GM21619 (cell line): ENCODE data around the gene CACNA2D1.

Experiments
- ATAC-seq: cut with Tn5 transposase; IDR thresholded peaks from one replicate; pipeline ENCODE4 v1.9.1; 2021; ENCODE audit not compliant: unreplicated experiment

Gene CACNA2D1

DNA sequence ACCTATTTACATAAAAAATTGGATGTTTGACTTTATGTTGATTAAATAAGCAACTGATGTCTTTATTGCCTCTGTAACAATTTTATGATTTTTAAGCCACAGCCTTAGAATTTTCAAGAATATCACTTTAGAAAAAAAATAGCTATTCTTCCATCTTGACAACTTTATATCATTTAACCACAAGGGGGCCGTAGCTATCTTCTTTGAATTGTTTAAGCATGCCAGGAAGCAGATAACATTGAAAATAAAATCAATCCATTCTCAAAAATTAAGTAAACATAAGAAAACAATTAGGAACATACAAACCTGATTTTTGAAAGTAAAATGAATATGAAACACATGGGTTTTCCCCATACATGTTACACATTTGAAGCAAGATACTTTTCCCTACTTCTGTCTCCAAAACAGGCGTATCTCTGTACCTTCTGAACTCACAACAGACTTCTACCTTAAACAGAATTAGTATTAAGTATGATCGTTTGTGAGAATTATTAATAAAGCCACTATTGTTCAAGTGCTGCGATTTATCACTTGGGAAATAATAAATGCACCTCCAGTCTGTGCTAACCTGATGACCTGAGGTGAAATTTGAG, 209.0 kb downstream of the CACNA2D1 start:
- no peak for ATAC-seq

DNA sequence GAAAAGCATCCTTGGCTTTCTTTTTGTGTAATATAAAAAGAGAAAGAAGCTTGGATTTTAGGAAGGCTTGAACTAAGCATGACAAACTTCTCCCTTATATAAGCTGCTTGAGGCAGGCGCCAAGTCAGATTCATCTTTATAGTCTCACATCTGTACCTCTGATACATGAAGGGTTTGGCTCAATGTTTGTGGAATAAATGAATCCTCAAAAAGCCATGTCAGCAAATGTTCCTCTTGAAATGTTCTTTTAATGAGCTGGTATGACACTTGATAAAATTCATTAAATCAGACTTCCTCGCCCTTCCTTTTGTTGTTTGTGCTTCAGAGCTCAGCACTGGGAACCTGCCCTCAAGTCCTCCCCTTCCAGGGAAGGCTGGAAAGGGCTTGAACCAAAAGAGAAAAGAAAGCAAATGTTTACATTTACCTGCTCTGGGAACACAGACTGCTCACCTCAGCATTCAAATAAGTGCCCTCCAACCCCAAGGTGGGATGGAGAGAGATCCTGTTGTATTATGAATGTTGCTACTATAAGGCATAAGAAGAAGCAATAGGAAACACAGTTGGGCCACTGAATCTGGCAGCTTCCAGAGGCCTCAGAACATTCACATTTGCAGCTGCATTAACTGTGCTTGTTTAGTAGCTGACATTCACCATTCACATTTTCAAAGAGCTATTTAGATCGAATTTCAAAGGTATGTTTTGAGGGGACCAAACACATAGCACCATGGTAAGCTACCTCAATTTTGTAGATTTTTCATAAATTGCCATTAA, 212.6 kb downstream of the CACNA2D1 start:
- no peak for ATAC-seq

DNA sequence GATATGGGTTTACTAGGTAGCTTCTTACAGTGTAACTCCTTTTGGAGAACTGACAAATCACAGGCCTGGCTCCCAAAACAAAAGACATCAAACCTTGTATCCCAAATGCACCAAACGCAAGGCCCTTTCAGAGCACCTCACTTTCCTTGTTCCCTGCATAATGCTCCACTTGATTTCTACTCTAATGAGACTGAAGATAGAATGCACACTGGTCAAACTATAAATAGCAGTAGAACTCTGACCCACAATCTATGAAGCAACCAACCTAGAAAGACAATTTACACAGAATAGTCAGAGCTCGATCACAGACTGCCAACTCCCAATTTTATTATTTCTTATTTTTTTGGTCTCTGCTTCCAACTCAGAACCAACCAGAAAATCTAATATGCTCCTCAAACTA, 214.4 kb downstream of the CACNA2D1 start:
- ATAC-seq: no peak

DNA sequence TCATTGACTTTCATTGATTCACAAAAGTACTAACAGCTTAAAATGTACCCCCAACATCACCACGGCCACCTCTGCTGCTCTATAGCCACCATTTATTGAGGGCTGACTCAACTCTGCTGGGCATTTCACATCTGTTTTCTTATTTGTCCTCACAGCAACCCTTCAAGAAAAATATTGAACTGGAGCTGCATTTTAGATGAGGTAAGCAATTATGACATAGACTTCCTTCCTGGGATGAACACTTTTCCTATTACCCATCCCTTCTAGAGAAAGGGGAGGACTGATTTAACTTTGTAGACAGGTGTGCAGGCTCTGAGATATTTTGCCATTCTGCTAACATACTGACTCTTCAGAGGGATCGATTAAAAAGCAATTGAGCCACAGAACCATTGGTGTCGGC, 217.4 kb downstream of the CACNA2D1 start:
- no peak for ATAC-seq

DNA sequence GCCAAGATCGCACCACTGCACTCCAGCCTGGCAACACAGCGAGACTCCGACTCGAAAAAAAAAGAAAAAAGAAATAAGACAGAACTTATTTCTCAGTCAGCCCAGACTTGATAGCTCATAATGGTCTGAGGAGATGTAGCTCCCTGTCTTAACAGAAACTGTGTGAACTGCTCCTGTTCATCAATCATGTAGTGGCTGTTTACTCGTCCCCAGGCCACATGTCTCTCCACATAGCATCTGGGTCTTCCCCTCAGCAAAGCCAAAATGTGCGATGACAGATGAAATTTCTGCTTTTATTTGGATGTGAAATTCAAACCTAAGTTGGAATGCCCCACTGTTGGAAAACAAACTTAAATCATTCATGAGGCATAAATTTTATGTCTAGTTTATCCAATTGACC, 219.0 kb downstream of the CACNA2D1 start:
- no peak for ATAC-seq

DNA sequence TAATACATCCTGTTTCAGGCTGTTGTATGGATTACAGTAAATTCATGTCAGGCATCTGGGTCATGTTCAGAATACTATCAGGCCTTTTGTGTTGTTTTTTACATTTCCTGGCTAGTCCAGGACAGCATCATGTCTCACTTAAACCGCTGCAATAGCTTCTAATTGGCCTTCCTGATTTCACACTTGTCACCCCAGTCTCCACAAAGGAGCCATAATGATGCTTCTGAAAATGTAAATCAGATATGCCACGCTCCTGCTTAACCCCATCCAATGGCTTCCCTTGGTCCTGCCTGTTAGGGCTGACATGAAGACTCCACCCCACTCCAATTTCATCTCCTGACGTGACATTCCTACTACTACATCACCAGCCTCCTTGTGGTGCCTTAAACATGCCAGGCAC, 220.0 kb downstream of the CACNA2D1 start:
- no peak for ATAC-seq

DNA sequence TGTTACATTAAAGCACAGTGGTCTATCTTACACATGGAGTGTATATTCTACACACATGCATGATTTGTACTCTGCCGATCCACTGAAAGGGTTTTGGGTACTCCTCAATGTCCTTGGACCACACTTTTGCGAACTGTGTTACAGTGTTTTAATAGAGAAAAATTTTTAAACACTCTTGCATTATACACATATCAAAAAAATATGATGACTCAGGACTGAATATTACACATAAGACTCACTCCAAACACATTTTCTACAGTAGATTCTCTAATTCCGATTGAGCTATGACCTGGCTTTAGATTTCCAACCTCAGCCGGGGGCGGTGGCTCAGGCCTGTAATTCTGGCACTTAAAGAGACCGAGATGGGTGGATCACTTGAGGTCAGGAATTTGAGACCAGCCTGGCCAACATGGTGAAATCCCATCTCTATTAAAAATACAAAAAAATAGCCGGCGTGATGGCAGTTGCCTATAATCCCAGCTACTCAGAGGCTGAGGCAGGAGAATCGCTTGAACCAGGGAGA, 222.4 kb downstream of the CACNA2D1 start:
- ATAC-seq: no peak

DNA sequence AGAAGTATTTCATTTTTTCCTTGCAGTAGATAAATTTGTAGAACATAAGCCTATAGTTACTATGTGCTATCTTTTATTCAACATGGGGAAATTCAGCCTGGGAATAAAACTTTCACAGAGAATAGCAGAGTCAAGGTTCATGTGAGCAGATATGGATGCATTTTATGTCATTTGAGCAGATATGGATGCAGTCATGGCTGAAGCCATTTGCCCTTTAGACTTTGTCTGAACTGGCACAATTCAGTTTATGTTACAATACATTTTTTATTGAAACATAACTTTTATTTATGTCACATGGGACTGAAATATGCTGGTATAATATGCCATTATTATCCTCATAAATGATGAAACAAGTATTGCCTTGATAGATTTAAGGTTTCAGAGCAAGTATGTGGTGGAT, 231.1 kb downstream of the CACNA2D1 start:
- no peak for ATAC-seq

DNA sequence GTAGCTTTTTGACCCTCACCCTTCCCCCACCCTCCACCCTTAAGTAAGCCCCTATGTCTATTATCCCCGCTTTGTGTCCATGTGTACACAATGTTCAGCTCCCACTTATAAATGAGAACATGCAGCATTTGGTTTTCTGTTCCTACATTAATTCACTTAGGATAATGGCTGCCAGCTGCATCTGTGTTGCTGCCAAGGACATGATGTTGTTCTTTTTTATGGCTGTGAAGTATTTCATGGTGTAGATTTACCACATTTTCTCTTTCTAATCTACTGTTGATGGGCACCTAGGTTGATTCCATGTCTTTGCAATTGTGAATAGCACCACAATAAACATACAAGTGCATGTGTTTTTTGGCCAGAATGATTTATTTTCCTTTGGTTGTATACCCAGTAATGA, 232.2 kb downstream of the CACNA2D1 start:
- no peak for ATAC-seq

DNA sequence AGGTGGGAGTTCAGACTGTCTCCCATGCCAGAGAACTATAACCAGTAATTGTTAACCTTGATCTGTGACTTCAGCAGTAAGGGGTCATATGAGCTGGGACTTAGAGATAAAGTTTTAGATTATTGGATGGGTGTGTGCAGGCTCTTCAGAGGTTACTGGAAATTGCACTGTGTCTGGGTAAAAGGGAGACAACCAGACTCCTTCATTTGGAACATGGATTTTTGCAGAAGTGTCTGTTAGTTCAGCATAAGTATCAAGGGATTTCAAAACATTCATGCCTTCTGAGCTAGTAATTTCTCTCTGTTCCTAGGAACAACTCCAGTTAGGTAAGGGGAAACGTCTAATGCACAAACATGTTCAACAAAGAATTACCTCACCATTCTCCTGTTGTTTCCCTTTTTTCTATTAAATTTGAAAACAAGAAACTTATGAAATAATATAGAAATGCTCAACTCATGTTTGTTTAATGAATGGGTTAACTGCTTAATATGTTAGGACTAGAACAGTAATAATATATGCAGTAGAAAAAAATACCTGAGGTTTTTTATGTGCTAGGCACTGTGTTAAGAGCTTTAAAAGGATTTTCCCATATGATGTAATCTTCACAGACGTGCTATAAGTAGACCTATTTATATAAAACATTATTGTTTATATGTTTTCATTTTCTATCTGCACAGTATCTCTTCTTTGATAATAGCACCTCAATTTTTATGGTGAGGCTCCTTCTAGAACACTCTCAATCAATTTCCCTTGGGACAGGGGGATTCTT, 233.0 kb downstream of the CACNA2D1 start:
- ATAC-seq: no peak

DNA sequence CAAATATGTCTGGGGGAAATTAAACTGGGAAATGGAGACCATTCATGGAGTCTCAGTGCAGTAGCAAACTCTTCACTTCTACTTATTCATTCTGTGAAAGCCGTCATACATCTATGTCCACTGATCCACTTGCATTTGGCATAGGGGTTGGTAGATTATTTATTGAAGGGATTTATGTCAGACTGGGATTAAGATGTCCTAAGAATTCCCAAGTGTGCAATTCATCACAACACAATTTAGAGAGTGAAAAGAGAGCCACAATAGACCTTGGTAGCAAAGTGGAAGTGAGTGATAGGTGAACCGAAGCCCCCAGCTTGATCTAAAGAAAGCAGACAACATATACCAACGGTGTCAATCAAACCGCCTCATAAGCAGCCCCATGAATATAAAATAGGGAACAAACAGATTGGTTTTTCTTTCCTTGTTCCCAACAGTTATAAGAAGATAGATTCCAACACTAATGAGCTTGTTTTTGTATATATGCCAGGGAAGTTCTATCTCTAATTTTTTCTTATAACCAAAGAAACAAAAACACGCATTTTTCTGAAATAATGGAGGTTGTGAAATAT, 234.3 kb downstream of the CACNA2D1 start:
- no peak for ATAC-seq

DNA sequence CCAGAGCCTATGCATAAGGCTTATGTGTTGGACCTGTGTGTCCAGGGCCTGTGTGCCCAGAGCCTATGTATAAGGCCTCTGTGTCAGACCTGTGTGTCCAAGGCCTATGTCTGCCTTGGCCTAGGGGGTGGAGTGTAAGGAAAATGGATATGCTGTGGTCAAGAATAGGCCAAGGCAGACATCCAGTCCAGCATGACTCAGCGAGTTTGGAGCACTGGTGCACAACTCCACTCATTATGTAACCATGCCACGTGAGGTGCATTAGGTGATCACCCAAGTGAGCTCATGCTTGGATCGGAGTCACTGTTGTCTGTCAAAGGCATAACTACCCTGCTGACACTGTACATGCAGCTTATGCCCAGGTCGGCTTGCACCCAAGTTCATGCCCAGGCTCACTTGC, 238.9 kb downstream of the CACNA2D1 start:
- ATAC-seq: no peak

DNA sequence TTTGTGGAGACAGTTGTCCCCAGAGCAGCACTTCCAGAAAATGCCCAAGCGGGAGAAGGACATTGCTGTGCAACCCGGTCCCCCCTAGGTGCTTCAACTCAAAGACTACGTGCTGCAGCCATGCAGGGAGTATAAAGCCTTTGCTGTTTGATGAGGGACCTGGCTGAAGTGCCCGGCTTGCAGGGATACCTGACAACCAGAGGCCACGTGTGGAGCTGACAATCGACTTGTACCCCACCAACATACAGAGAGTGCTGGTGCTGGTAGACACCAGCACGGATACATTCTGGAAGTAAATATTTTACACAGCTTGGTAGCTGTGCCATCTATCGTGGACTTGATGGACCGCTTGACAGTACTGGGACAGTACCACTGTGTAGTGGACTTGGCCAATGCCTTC, 240.6 kb downstream of the CACNA2D1 start:
- no peak for ATAC-seq

DNA sequence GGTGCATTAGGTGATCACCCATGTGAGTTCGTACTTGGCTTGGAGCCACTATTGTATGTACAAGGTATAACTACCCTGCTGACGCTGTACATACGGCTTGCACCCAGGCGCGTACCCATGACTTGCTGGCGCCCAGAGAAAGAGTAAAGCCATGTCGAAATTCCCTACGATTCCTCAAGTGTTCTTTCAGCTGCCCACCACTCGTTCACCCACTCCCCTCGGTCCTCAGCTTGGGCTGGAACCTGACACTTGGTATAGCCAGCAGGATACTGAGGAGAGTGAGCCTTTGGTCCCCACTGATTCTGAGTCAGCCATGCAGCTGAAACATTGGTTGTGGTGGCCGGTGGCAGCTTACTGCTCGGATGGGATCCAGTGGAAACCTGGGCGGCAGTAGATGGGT, 241.5 kb downstream of the CACNA2D1 start:
- no peak for ATAC-seq

DNA sequence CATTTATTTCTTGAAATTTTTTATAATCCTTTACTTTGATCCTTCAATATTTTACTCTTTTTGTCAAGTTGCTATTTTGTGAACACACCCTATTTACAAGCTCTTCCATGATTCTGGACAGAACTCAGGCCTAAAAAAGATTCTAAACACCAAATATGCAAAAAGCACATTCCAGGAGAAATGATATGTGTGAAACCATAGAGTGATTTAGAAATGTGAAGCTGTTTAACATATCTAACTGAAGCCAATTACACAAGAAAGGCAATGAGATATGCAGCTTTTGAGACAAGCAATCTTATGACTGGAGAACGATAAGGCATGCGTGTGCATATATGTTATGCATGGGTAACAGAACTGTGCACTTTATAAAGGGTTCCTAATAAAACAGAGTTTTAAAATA, 243.0 kb downstream of the CACNA2D1 start:
- no peak for ATAC-seq

DNA sequence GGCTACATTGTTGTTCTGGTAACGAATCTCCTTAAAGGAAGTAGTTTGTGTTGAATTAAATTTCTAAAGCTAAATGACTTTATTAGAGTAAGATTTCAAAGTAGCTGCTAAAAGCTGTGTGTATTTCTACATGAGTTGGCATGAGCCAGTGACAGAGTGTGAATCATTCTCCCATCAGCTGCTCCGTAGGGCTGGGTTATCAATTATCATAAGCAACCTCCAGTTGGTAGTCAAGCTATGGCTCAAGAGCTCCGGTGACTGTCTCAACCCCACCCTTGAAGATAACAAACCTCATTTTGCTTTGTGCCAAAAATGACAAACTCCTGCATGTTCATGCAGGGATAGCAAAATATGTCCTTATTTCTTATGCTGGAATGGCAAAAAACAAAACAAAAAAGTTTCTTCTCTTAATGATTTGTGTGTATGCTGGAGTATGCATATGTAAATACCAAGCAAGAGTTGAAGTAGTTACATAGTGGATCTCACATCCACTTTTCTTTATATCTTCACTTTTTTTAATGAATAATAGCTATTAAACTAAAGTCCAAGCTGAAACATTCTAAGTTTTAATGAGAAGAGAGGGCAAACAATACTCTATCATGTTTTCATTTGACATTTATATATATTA, 249.4 kb downstream of the CACNA2D1 start:
- no peak for ATAC-seq

DNA sequence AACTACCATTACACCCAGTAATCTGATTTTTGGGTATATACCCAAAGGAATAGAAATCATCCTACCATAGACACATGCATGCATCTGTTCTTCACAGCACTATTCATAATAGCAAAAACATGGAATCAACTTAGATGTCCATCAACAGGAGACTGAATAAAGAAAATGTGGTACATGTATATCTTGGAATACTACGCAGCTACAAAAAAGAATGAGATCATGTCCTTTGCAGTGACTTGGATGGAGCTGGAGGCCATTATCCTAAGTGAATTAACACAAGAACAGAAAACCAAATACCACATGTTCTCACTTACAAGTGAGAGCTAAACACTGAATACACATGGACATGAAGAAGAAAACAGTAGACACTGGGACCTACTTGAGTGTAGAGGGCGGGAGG, 254.9 kb downstream of the CACNA2D1 start:
- ATAC-seq: no peak

DNA sequence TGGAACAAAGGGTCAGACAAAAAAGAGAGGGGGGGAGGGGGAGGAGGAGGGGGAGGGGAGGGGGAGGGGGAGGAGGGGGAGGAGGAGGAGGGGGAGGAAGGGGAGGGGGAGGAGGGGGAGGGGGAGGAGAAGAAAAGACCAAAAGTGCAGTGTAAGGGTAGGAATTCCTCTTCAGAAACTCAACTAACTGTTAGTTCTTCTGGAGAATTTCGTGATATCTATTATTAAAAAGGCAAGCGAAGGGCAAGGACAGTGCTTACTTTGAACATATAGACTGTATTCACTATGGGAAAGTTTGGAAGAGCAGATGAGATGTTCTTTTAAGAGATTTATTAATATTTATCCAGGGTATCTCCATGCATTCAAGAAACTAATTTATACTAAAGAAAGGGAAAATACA, 258.1 kb downstream of the CACNA2D1 start:
- ATAC-seq: no peak

DNA sequence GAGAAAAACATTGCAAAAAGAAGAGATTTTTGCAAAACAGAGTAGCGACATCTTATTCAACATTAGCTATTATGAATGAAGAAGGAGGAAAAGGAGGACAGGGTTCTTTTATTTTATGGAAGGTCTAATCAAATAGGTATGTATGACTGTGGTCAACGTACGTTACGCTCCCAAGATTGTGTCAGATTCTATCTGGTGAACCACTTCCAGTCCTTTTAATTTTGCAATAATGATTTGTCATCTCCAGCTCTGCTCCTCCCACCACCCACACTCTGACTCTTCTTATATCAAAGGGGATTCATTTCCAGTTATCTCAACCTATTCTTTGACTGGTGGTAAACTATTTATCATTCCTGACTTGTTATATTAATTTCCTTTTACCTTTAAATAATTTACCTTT, 259.9 kb downstream of the CACNA2D1 start:
- ATAC-seq: no peak

DNA sequence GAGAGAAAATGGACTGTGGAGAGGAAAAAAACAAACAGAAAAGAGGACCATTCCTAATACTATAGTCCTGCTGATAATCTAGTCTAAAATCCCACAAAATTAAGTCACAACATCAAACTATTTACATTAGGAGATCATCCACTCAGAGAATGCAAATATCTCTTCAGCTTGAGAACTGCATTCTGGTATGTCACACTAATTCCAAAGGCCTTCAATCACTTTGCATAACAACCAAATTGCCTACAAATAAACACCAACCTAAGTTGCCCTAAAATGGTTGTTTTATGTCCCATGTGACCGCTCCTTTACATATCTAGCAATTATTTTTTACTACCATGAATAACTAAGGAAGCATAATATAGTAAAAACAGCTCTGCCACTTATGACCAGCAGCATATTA, 264.3 kb downstream of the CACNA2D1 start:
- ATAC-seq: no peak

DNA sequence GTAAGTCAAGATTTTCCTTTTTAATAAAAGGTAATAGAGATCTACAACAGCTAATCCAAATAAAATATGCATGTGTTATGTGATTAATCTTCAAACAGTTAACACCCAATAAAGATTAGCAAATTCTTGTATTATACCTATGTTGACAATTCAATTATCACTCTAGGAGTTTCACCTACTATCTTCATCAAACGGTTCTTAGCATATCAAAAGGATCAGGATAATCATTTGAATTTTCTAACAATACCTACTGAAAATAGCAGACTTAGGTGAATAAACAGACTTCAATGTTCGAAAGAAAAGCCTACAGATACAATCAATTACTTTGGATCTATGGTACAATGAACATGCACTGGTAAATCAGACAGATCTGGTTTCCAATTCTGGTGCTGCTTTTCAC, 268.3 kb downstream of the CACNA2D1 start:
- ATAC-seq: no peak
